C4-2B (cell line): ENCODE measurements around the gene ANKRA2.

Experiments used
- CTCF ChIP-seq: fragments of 450-650 bp; conservative IDR thresholded peaks from 2 replicates; pipeline ENCODE4 v1.5.1; 2017; ENCODE audit warnings: mild to moderate bottlenecking
- ZFX ChIP-seq: fragments of 450-650 bp; IDR thresholded peaks from 2 replicates; pipeline ENCODE4 v1.6.1; 2017

- no peak for TF ChIP-seq CTCF
- no peak for TF ChIP-seq ZFX
Observed at GRCh38 chr5:73531356-73531755, 34.1 kb downstream of the ANKRA2 start.
